Liver (tissue), 3 donors: ENCODE measurements around the gene RNF144A.

Experiments used
- ATF3 ChIP-seq: IDR thresholded peaks from 2 replicates; pipeline ENCODE4 v1.6.1; 2016; ENCODE audit warnings: antibody characterized with exemption
- CTCF ChIP-seq: fragments of 150-350 bp; IDR thresholded peaks from 2 replicates; pipeline ENCODE4 v1.5.1; 2017; ENCODE audit warnings: improper control_type of control experiment, low read depth, low read length; ENCODE audit not compliant: missing input control
- GABPA ChIP-seq, 2 donors: IDR thresholded peaks in 1 of 2; conservative IDR thresholded peaks in 1 of 2; 2 replicates each; pipeline ENCODE4 v1.6.1; 2016; ENCODE audit warnings: antibody characterized with exemption in 2 of 2, mild to moderate bottlenecking in 1 of 2, moderate library complexity in 1 of 2
- HNF4G ChIP-seq: IDR thresholded peaks from 2 replicates; pipeline ENCODE4 v1.6.1; 2016; ENCODE audit warnings: antibody characterized with exemption
- JUND ChIP-seq, 2 donors: IDR thresholded peaks; 2 replicates each; pipeline ENCODE4 v1.6.1; 2016; ENCODE audit warnings: antibody characterized with exemption in 2 of 2
- MAX ChIP-seq: IDR thresholded peaks from 2 replicates; pipeline ENCODE4 v1.6.1; 2016; ENCODE audit warnings: antibody characterized with exemption
- REST ChIP-seq: IDR thresholded peaks from 2 replicates; pipeline ENCODE4 v1.6.1; 2016; ENCODE audit warnings: antibody characterized with exemption, mild to moderate bottlenecking
- SP1 ChIP-seq: IDR thresholded peaks from 2 replicates; pipeline ENCODE4 v1.6.1; 2018; ENCODE audit warnings: antibody characterized with exemption, mild to moderate bottlenecking
- ZBTB33 ChIP-seq: IDR thresholded peaks from 2 replicates; pipeline ENCODE4 v1.6.1; 2016; ENCODE audit warnings: antibody characterized with exemption
- donor health status: healthy.
- donor health status: healthy.

- TF ChIP-seq CTCF (no peak), HNF4G (no peak), REST (no peak), ATF3 (no peak), SP1 (no peak), ZBTB33 (no peak), MAX (no peak), GABPA (IDR thresholded peaks at IDR 0.05 in 1 of 2, conservative IDR thresholded peaks at IDR 0.05 in 1 of 2) (no peak), JUND (IDR thresholded peaks at IDR 0.05) (no peak)
Observed at GRCh38 chr2:6934758-6935651, 17.8 kb downstream of the RNF144A start.
